Inferior parietal cortex (tissue), 1 donor: ENCODE measurements around the gene AIF1.

Source experiments
- DNase-seq: peaks from one replicate; pipeline ENCODE4 v3.0.0-alpha.2; 2016; ENCODE audit errors: extremely low spot score

AIF1 gene

GRCh38 chr6:31642798-31643570, 27.9 kb downstream of the AIF1 start:
- DNase-seq: no peak

GRCh38 chr6:31643818-31644454, 28.9 kb downstream of the AIF1 start:
- no peak for DNase-seq

DNA sequence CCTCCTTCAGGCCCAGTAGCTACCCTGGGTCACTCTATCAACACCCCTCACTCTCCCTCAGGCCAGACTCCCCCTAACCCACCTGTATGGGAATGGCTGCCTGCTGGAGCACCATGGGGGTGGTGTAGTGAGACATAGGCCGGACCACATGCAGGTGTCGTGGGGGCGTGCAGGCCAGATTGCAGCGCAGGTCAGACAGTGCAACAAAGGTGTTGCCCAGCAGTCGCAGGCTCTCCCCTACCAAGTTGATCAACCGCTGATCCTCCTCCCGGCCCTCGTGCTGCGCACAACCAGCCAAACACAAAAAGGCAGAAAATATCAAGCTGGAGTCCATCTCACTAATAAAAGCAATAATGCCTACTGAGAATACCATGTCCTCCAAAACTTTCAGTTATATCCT, 30.3 kb downstream of the AIF1 start:
- DNase-seq: no peak

- DNase-seq: peak; percentile 63
Measured at GRCh38 chr6:31651602-31652191, 36.7 kb downstream of the AIF1 start.

DNA sequence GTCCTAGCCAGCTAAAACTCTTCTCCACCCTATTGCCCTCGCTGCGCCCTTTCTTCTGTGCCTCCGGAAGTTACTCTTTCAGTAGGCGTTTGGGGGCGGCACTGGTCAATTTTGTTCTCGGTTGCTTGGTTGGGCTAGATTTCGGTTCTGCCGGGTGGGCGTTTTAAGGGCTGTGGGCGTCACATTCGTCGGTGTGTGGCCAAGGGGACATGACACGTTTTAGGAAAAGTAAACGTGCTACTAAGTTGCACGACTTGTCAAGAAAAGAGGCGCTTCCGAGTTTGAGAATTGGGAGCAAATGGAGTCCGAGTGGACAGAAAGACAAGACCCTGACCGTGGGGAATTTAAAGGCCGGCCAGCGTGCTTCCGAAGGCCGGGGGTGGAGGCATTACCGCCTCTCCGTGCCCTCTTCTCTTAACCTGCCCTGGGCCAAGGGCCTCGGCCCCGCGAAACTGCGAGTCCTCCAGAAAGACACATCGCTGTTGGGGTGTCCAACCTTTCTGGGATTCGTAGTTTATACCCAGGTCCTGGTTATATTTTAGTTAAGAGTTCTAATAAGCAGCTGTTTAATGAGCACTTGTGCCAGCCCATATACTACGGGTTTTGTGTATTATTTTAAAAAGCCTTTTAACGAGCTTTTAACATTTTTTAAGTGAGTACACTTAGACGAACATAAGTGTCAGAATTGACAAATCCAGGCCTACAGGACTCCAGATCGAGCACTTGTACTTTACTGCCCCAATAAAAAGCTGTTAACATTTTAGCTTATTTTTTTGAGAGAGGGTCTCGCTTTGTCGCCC, 38.1 kb downstream of the AIF1 start:
- no peak for DNase-seq

DNA sequence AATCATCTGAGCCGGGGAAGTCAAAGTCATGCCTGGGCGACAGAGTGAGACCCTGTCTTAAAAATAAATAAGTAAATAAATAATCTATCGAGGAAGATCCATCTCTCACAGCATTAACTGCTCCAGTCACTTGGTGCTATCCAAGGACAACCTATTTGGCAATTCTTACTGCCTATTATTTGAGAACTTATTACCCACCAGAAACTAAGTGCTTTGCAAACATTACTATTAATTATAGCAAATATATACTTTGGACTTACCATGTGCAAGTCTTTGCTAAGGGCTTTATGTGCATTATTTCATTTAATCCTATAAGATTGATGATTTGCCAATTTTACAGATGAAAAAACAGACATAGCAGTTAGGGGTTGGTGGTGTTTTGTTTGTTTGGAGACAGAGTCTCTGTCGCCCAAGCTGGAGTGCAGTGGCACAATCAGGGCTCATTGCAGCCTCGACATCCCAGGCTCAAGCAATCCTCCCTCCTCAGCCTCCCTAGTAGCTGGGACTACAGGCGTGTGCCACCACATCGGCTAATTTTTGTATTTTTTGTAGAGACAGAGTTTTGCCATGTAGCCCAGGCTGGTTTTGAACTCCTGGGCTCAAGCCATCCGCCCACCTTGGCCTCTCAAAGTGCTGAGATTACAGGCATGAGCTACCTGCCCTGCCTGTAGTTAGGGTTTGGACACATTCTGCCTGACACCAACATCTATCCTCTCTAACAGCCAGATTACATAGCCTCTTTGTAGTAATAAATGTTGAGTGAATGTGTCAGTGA, 39.7 kb downstream of the AIF1 start:
- no peak for DNase-seq

GRCh38 chr6:31655349-31656237, 40.6 kb downstream of the AIF1 start, which contains the start of gene APOM:
APOM (plus strand) TSS chr6:31655894; CDS start chr6:31655967, 73 bp downstream.
- DNase-seq: no peak

GRCh38 chr6:31657406-31658157, 42.5 kb downstream of the AIF1 start:
- DNase-seq: no peak

DNA sequence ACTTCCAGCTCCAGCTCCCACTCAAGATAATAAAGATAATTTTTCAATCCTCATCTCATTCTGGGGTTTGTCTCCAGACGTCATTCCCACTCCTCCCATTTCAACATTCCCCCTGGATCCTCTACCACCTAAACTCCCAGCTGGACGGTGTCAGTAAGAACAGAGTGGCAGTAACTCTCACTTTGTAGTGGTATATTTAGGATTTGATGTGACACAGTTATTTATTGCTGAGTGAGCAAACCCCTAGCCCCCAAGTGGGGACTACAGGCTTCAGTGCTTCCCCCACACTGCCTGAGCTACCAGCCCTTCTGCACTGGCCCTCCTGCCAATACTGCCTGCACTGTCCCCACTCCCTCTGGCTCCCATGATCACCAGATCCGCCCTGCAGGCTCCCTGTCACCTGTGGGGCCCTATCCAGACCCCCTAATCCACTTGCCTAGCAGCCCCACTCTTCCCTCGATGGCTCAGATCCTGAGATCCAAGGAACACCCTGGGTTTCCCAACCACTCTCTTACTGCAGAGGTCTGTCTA, 43.2 kb downstream of the AIF1 start:
- DNase-seq: no peak

GRCh38 chr6:31658983-31659648, 44.1 kb downstream of the AIF1 start:
- no peak for DNase-seq

- DNase-seq: no peak
Measured at GRCh38 chr6:31659649-31660380, 44.8 kb downstream of the AIF1 start.

- peak; percentile 71 for DNase-seq
Measured at GRCh38 chr6:31660381-31661261, 45.6 kb downstream of the AIF1 start, which contains the start of gene C6orf47. C6orf47 (minus strand) TSS chr6:31660778; CDS start chr6:31659947, 831 bp downstream.

- DNase-seq: no peak
Measured at GRCh38 chr6:31661262-31662123, 46.5 kb downstream of the AIF1 start.

DNA sequence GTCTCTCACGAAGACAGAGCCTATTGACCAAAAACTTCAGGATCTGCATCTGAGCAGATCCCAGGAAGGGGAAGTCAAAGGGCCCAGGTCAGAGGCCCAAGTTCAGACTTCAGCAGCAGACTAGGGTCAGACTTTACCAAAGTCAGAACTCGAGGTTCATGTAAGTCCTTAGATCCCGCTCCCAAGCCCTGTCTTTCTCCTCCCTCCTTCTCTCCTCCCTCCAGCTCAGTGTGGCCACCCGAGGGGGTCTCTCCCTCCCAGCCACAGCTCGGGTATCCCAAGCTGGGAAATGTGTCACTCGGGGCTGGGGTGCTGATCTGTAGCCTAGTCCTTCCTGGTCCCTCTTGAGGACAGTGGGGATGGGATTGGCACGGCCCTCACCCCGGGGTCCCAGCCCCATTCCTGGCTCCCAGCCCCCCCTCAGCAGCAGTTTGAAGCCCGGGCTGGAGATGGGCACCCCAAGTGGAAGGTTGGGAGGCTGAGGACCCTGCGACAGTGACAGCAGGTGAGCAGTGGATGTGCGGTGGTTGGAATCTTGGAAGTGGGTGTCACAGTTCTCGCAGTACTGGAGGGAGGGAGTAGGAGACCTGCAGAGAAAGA, 47.2 kb downstream of the AIF1 start:
- no peak for DNase-seq

GRCh38 chr6:31663126-31663960, 48.3 kb downstream of the AIF1 start:
- no peak for DNase-seq
